GM23338 (cell line): ENCODE results near the gene APOBEC4. TPM values are rescaled to one million over a fixed set of nuclear protein-coding genes. Genes with fewer than 3 reads are reported as not detected.

Experiments
- ATAC-seq: fragments of 200-7000 bp; cut with Tn5 transposase; 3 replicates; pipeline ENCODE4 v1.9.1; 2020
- DNase-seq: peaks from one replicate; pipeline ENCODE4 v3.0.0-alpha.2; 2015; ENCODE audit warnings: low spot score
- H2AFZ ChIP-seq: fragments of 200-600 bp; sonication (generic); 2 replicates; pipeline ENCODE4 v1.8.0; 2016; ENCODE audit warnings: antibody characterized with exemption, mild to moderate bottlenecking, moderate library complexity
- H3F3A ChIP-seq: fragments of 200-600 bp; sonication (generic); replicated peaks from 2 replicates; pipeline ENCODE4 v1.8.0; 2017; ENCODE audit warnings: antibody characterized with exemption, mixed run types, low read depth
- H3K27ac ChIP-seq: fragments of 200-600 bp; sonication (generic); 2 replicates; pipeline ENCODE4 v1.6.1; 2016; ENCODE audit warnings: low read depth
- H3K27me3 ChIP-seq: fragments of 200-600 bp; sonication (generic); 2 replicates; pipeline ENCODE4 v1.8.0; 2016; ENCODE audit warnings: mild to moderate bottlenecking, mixed run types, moderate library complexity; ENCODE audit not compliant: insufficient read depth
- H3K36me3 ChIP-seq: fragments of 200-600 bp; sonication (generic); 2 replicates; pipeline ENCODE4 v1.8.0; 2016; ENCODE audit warnings: mild to moderate bottlenecking; ENCODE audit not compliant: insufficient read depth
- H3K4me1 ChIP-seq: fragments of 200-600 bp; sonication (generic); 2 replicates; pipeline ENCODE4 v1.8.0; 2016; ENCODE audit warnings: mild to moderate bottlenecking, moderate library complexity; ENCODE audit not compliant: insufficient read depth
- H3K4me2 ChIP-seq: fragments of 200-600 bp; sonication (generic); 2 replicates; pipeline ENCODE4 v1.7.1; 2017; ENCODE audit warnings: mixed run types
- H3K4me3 ChIP-seq: fragments of 200-600 bp; sonication (generic); 2 replicates; pipeline ENCODE4 v1.6.1; 2016; ENCODE audit warnings: mixed run types
- H3K79me2 ChIP-seq: fragments of 200-600 bp; sonication (generic); replicated peaks from 2 replicates; pipeline ENCODE4 v1.8.0; 2017; ENCODE audit warnings: mild to moderate bottlenecking; ENCODE audit not compliant: insufficient read depth
- H3K9me2 ChIP-seq: fragments of 200-600 bp; sonication (generic); 2 replicates; pipeline ENCODE4 v1.8.0; 2017; ENCODE audit not compliant: insufficient read depth
- H4K20me1 ChIP-seq: fragments of 200-600 bp; sonication (generic); replicated peaks from 2 replicates; pipeline ENCODE4 v1.8.0; 2017; ENCODE audit warnings: mild to moderate bottlenecking; ENCODE audit not compliant: insufficient read depth
- H3K27ac Mint-ChIP-seq: 2 replicates; pipeline ENCODE4 v1.8.0; 2020; ENCODE audit warnings: inconsistent platforms, mild to moderate bottlenecking, moderate library complexity, mixed read lengths
- H3K27me3 Mint-ChIP-seq: 3 replicates; pipeline ENCODE4 v1.8.0; 2022; ENCODE audit warnings: low read depth, mild to moderate bottlenecking, moderate library complexity, mixed read lengths, inconsistent platforms; ENCODE audit not compliant: insufficient read depth, poor library complexity
- H3K36me3 Mint-ChIP-seq: 3 replicates; pipeline ENCODE4 v1.8.0; 2021; ENCODE audit warnings: low read depth, mild to moderate bottlenecking, inconsistent platforms, moderate library complexity, mixed read lengths
- H3K4me1 Mint-ChIP-seq: 3 replicates; pipeline ENCODE4 v1.8.0; 2020; ENCODE audit warnings: mild to moderate bottlenecking, inconsistent platforms, mixed read lengths
- H3K4me3 Mint-ChIP-seq: 3 replicates; pipeline ENCODE4 v1.8.0; 2021; ENCODE audit warnings: moderate library complexity, mild to moderate bottlenecking, inconsistent platforms, mixed read lengths
- H3K9me3 Mint-ChIP-seq: 3 replicates; pipeline ENCODE4 v1.8.0; 2020; ENCODE audit warnings: moderate library complexity, mild to moderate bottlenecking, inconsistent platforms, mixed read lengths
- CREB1 ChIP-seq: fragments of 250-450 bp; sonication (Bioruptor Pico); IDR thresholded peaks from 2 replicates; pipeline ENCODE4 v1.5.0; 2020; ENCODE audit warnings: low read depth, mild to moderate bottlenecking, moderate library complexity
- EZH2 ChIP-seq: fragments of 200-600 bp; sonication (generic); IDR thresholded peaks from one replicate; pipeline ENCODE4 v1.8.0; 2017; ENCODE audit warnings: antibody characterized with exemption, mild to moderate bottlenecking, low read depth; ENCODE audit not compliant: unreplicated experiment
- EZH2phosphoT487 ChIP-seq: fragments of 200-600 bp; sonication (generic); IDR thresholded peaks from one replicate; pipeline ENCODE4 v1.8.1; 2018; ENCODE audit warnings: antibody characterized with exemption; ENCODE audit not compliant: unreplicated experiment
- JUNB ChIP-seq: IDR thresholded peaks from one replicate; pipeline ENCODE4 v1.6.1; 2016; ENCODE audit warnings: antibody characterized with exemption; ENCODE audit not compliant: unreplicated experiment
- NANOG ChIP-seq: IDR thresholded peaks from 2 replicates; pipeline ENCODE4 v1.6.1; 2016; ENCODE audit warnings: antibody characterized with exemption, borderline replicate concordance
- POLR2AphosphoS5 ChIP-seq: IDR thresholded peaks from 2 replicates; pipeline ENCODE4 v1.6.1; 2016; ENCODE audit warnings: antibody characterized with exemption, low read depth
- STAT1 ChIP-seq: IDR thresholded peaks from one replicate; pipeline ENCODE4 v1.6.1; 2016; ENCODE audit warnings: antibody characterized with exemption; ENCODE audit not compliant: unreplicated experiment
- ZNF114 ChIP-seq: fragments of 250-450 bp; sonication (Bioruptor Pico); IDR thresholded peaks from 2 replicates; pipeline ENCODE4 v1.5.0; 2020; ENCODE audit warnings: mild to moderate bottlenecking, moderate library complexity
- ZNF331 ChIP-seq: fragments of 250-450 bp; sonication (Bioruptor Pico); IDR thresholded peaks from 2 replicates; pipeline ENCODE4 v1.5.0; 2020; ENCODE audit warnings: low read depth, mild to moderate bottlenecking, moderate library complexity
- polyA plus RNA-seq: library from polyadenylated mRNA; unstranded; fragments of >200 nt; fragmentation: Nextera tagmentation; extraction: Ambion mirVana; gene quantifications from 2 replicates; pipeline ENCODE4 v1.2.1, GENCODE V29; 2016
- total RNA-seq: library from RNA; depleted of rRNA; stranded (reverse); fragments of >200 nt; shearing (Covaris generic); gene quantifications from 2 replicates; pipeline ENCODE4 v1.2.3, GENCODE V29; 2014
- TF ChIP-seq, protein P1 (sequence below): IDR thresholded peaks from one replicate; pipeline ENCODE4 v1.6.1; 2018; ENCODE audit warnings: antibody characterized with exemption; ENCODE audit not compliant: unreplicated experiment
- TF ChIP-seq, protein P2 (sequence below): fragments of 250-450 bp; sonication (Bioruptor Pico); IDR thresholded peaks from 2 replicates; pipeline ENCODE4 v1.5.0; 2020; ENCODE audit warnings: mild to moderate bottlenecking, moderate library complexity
- TF ChIP-seq, protein P3 (sequence below): IDR thresholded peaks from 2 replicates; pipeline ENCODE4 v1.6.1; 2016; ENCODE audit warnings: antibody characterized with exemption
- TF ChIP-seq, protein P4 (sequence below), 2 experiments: fragments of 200-600 bp in 1 of 2; sonication (generic) in 1 of 2; conservative IDR thresholded peaks; 2 replicates each; pipeline versions ENCODE4 v1.5.1 to v1.6.1; 2016 to 2017; ENCODE audit warnings: antibody characterized with exemption in 2 of 2, low read depth in 2 of 2, mild to moderate bottlenecking in 2 of 2, moderate library complexity in 1 of 2

Gene APOBEC4
- total and polyA plus RNA-seq, 2 experiments from 2014 or later, result 0.10 TPM; not detected in 1

DNA sequence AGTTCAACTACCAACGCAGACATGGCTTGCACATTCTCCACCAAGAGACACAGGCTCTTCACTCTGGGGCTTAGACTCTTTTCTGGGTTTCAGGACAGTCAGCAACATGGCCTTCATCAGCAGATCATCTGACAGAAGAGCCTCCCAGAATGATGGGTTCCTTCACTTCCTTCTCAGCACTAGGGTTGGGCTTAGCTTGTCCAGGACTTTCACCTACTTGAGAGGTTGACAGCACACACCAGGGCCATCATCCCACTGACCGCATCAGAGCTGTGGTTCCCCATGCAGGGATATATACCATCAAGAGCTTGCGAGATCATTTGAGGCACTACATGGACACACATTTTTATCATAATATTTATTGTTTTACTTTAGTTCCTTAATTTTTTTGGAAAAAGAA lies 52.5 kb downstream of the APOBEC4 start:
- Mint-ChIP-seq H3K36me3 (no peaks in the 10 kb centered on the region), H3K27ac (no peak overlapping the region), H3K4me3 (no peak overlapping the region), H3K27me3 (peaks cover 4% of the 10 kb centered on the region), H3K4me1 (no peaks in the 10 kb centered on the region), H3K9me3 (no peaks in the 10 kb centered on the region; the same call in 2 of the 3 replicates)
- H2AFZ ChIP-seq, result no peak overlapping the region
- TF ChIP-seq, protein P1, sequence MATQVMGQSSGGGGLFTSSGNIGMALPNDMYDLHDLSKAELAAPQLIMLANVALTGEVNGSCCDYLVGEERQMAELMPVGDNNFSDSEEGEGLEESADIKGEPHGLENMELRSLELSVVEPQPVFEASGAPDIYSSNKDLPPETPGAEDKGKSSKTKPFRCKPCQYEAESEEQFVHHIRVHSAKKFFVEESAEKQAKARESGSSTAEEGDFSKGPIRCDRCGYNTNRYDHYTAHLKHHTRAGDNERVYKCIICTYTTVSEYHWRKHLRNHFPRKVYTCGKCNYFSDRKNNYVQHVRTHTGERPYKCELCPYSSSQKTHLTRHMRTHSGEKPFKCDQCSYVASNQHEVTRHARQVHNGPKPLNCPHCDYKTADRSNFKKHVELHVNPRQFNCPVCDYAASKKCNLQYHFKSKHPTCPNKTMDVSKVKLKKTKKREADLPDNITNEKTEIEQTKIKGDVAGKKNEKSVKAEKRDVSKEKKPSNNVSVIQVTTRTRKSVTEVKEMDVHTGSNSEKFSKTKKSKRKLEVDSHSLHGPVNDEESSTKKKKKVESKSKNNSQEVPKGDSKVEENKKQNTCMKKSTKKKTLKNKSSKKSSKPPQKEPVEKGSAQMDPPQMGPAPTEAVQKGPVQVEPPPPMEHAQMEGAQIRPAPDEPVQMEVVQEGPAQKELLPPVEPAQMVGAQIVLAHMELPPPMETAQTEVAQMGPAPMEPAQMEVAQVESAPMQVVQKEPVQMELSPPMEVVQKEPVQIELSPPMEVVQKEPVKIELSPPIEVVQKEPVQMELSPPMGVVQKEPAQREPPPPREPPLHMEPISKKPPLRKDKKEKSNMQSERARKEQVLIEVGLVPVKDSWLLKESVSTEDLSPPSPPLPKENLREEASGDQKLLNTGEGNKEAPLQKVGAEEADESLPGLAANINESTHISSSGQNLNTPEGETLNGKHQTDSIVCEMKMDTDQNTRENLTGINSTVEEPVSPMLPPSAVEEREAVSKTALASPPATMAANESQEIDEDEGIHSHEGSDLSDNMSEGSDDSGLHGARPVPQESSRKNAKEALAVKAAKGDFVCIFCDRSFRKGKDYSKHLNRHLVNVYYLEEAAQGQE, result no peak
- TF ChIP-seq JUNB (no peak), POLR2AphosphoS5 (no peak), ZNF331 (CRISPR knock-in tag) (no peak), CREB1 (CRISPR knock-in tag) (no peak), ZNF114 (CRISPR knock-in tag) (no peak), NANOG (no peak), EZH2 (no peak), EZH2phosphoT487 (no peak), STAT1 (no peak)
- TF ChIP-seq, protein P2, sequence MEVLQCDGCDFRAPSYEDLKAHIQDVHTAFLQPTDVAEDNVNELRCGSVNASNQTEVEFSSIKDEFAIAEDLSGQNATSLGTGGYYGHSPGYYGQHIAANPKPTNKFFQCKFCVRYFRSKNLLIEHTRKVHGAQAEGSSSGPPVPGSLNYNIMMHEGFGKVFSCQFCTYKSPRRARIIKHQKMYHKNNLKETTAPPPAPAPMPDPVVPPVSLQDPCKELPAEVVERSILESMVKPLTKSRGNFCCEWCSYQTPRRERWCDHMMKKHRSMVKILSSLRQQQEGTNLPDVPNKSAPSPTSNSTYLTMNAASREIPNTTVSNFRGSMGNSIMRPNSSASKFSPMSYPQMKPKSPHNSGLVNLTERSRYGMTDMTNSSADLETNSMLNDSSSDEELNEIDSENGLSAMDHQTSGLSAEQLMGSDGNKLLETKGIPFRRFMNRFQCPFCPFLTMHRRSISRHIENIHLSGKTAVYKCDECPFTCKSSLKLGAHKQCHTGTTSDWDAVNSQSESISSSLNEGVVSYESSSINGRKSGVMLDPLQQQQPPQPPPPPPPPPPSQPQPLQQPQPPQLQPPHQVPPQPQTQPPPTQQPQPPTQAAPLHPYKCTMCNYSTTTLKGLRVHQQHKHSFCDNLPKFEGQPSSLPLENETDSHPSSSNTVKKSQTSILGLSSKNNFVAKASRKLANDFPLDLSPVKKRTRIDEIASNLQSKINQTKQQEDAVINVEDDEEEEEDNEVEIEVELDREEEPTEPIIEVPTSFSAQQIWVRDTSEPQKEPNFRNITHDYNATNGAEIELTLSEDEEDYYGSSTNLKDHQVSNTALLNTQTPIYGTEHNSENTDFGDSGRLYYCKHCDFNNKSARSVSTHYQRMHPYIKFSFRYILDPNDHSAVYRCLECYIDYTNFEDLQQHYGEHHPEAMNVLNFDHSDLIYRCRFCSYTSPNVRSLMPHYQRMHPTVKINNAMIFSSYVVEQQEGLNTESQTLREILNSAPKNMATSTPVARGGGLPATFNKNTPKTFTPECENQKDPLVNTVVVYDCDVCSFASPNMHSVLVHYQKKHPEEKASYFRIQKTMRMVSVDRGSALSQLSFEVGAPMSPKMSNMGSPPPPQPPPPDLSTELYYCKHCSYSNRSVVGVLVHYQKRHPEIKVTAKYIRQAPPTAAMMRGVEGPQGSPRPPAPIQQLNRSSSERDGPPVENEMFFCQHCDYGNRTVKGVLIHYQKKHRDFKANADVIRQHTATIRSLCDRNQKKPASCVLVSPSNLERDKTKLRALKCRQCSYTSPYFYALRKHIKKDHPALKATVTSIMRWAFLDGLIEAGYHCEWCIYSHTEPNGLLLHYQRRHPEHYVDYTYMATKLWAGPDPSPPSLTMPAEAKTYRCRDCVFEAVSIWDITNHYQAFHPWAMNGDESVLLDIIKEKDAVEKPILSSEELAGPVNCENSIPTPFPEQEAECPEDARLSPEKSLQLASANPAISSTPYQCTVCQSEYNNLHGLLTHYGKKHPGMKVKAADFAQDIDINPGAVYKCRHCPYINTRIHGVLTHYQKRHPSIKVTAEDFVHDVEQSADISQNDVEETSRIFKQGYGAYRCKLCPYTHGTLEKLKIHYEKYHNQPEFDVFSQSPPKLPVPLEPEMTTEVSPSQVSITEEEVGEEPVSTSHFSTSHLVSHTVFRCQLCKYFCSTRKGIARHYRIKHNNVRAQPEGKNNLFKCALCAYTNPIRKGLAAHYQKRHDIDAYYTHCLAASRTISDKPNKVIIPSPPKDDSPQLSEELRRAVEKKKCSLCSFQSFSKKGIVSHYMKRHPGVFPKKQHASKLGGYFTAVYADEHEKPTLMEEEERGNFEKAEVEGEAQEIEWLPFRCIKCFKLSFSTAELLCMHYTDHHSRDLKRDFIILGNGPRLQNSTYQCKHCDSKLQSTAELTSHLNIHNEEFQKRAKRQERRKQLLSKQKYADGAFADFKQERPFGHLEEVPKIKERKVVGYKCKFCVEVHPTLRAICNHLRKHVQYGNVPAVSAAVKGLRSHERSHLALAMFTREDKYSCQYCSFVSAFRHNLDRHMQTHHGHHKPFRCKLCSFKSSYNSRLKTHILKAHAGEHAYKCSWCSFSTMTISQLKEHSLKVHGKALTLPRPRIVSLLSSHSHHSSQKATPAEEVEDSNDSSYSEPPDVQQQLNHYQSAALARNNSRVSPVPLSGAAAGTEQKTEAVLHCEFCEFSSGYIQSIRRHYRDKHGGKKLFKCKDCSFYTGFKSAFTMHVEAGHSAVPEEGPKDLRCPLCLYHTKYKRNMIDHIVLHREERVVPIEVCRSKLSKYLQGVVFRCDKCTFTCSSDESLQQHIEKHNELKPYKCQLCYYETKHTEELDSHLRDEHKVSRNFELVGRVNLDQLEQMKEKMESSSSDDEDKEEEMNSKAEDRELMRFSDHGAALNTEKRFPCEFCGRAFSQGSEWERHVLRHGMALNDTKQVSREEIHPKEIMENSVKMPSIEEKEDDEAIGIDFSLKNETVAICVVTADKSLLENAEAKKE, result no peak
- TF ChIP-seq, protein P3, sequence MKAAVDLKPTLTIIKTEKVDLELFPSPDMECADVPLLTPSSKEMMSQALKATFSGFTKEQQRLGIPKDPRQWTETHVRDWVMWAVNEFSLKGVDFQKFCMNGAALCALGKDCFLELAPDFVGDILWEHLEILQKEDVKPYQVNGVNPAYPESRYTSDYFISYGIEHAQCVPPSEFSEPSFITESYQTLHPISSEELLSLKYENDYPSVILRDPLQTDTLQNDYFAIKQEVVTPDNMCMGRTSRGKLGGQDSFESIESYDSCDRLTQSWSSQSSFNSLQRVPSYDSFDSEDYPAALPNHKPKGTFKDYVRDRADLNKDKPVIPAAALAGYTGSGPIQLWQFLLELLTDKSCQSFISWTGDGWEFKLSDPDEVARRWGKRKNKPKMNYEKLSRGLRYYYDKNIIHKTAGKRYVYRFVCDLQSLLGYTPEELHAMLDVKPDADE, result no peak
- TF ChIP-seq, protein P4, sequence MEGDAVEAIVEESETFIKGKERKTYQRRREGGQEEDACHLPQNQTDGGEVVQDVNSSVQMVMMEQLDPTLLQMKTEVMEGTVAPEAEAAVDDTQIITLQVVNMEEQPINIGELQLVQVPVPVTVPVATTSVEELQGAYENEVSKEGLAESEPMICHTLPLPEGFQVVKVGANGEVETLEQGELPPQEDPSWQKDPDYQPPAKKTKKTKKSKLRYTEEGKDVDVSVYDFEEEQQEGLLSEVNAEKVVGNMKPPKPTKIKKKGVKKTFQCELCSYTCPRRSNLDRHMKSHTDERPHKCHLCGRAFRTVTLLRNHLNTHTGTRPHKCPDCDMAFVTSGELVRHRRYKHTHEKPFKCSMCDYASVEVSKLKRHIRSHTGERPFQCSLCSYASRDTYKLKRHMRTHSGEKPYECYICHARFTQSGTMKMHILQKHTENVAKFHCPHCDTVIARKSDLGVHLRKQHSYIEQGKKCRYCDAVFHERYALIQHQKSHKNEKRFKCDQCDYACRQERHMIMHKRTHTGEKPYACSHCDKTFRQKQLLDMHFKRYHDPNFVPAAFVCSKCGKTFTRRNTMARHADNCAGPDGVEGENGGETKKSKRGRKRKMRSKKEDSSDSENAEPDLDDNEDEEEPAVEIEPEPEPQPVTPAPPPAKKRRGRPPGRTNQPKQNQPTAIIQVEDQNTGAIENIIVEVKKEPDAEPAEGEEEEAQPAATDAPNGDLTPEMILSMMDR (conservative IDR thresholded peaks at IDR 0.05; ENCODE audit: low read depth in 2 of 2), result no peak
- no peaks in the 10 kb centered on the region for H4K20me1 ChIP-seq
- no peaks in the 10 kb centered on the region for H3K27me3 ChIP-seq
- H3K36me3 ChIP-seq, result no peaks in the 10 kb centered on the region
- no peak overlapping the region for H3K4me2 ChIP-seq
- 0 out of 2 replicates have a peak, but pooled peaks cover 8% of the 10 kb centered on the region for H3K9me2 ChIP-seq
- no peaks in the 10 kb centered on the region for H3K79me2 ChIP-seq
- no peak for DNase-seq
- no peaks in the 10 kb centered on the region for H3K4me1 ChIP-seq
- H3K27ac ChIP-seq, result no peak overlapping the region
- H3F3A ChIP-seq, result no peaks in the 10 kb centered on the region
- H3K4me3 ChIP-seq, result no peak overlapping the region
- no peak for ATAC-seq
